ENCODE measurements around the gene AKNAD1. TPM values are rescaled to one million over a fixed set of nuclear protein-coding genes. Genes with fewer than 3 reads are reported as not detected.
"Not testable (repeated sequence)": the region's sequence is repeated elsewhere in the genome, so short reads cannot be mapped to it uniquely, and the experiment has no call there.

The AKNAD1 gene
- total RNA-seq, 6 experiments from 2014 or later: not detected

DNA sequence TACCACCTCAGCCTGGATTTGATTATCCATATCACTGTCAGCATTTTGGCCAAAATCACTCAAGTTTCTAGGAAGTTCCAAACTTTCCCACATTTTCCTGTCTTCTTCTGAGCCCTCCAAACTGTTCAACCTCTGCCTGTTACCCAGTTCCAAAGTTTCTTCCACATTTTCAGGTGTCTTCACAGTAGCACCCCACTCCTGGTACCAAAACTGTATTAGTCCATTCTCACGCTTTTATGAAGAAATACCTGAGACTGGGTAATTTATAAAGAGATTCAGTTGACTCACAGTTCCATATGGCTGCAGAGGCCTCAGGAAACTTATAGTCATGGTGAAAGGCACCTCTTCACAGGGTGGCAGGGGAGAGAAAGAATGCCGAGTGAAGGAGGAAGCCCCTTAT, 71.0 kb downstream of the AKNAD1 start:
- 85% methylated on average over 2 of the region's 2 CpGs for WGBS (ENCODE audit: insufficient coverage, low coverage, low lambda C conversion rate, missing lambda C conversion rate)
- no peaks in the 10 kb centered on the region for H3K4me1 ChIP-seq
- no peak for ATAC-seq

DNA sequence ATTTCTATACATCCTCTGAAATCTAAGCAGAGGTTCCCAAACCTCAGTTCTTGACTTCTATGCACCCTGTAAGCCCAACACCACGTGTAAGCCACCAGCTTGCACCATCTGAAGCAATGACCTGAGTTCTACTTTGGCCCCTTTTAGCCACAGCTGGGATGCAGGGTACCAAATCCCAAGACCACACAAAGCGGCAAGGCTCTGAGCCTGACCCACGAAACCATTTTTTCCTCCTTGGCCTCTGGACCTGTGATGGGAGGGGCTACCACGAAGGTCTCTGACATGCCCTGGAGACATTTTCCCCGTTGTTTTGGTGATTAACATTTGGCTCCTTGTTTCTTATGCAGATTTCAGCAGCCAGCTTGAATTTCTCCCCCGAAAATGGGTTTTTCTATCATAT, 71.6 kb downstream of the AKNAD1 start:
- Histone ChIP-seq H3K27me3 (no peaks in the 10 kb centered on the region), H3K27ac (no peak overlapping the region), H3K36me3 (peaks cover 0 to 22% (median 7%) of the 10 kb centered on the region in 4 donors), H3K4me3 (no peak overlapping the region), H3K9me3 (no peaks in the 10 kb centered on the region), H3K4me1 (no peaks in the 10 kb centered on the region)
- DNase-seq (no peak), ATAC-seq (no peak)
- TF ChIP-seq, protein P1, sequence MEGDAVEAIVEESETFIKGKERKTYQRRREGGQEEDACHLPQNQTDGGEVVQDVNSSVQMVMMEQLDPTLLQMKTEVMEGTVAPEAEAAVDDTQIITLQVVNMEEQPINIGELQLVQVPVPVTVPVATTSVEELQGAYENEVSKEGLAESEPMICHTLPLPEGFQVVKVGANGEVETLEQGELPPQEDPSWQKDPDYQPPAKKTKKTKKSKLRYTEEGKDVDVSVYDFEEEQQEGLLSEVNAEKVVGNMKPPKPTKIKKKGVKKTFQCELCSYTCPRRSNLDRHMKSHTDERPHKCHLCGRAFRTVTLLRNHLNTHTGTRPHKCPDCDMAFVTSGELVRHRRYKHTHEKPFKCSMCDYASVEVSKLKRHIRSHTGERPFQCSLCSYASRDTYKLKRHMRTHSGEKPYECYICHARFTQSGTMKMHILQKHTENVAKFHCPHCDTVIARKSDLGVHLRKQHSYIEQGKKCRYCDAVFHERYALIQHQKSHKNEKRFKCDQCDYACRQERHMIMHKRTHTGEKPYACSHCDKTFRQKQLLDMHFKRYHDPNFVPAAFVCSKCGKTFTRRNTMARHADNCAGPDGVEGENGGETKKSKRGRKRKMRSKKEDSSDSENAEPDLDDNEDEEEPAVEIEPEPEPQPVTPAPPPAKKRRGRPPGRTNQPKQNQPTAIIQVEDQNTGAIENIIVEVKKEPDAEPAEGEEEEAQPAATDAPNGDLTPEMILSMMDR (IDR thresholded peaks at IDR 0.05): no peak
- TF ChIP-seq POLR2A (IDR thresholded peaks at IDR 0.05): no peak
- intact Hi-C loops (cut with DNase I): no loop called here
- 100% methylated on average over 2 of the region's 6 CpGs for WGBS (ENCODE audit: insufficient coverage, low coverage, low lambda C conversion rate, missing lambda C conversion rate)

More for the DNA sequence above, 71.0 kb downstream of the AKNAD1 start:
- H3K4me3 ChIP-seq: no peak overlapping the region
- no peak for TF ChIP-seq POLR2A (IDR thresholded peaks at IDR 0.05)
- TF ChIP-seq, protein P1 (IDR thresholded peaks at IDR 0.05): no peak
- H3K27ac ChIP-seq: no peak overlapping the region
- H3K36me3 ChIP-seq: peaks cover 0 to 22% (median 7%) of the 10 kb centered on the region in 4 donors
- no peaks in the 10 kb centered on the region for H3K9me3 ChIP-seq
- DNase-seq: no peak
- intact Hi-C loops (cut with DNase I): no loop called here
- no peaks in the 10 kb centered on the region for H3K27me3 ChIP-seq

DNA sequence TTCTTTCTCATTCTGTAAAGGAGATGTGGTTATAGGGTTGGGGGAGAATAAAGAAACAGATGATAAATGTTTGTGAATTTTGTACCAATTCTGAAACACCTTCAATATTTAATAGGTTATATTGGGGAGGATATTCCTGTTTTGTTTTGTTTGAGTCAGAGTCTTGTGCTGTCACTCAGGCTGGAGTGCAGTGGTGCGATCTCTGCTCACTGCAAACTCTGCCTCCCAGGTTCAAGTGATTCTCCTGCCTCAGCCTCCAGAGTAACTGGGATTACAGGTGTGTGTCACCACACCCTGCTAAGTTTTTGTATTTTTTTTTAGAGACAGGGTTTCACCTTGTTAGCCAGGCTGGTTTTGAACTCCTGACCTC, 75.3 kb downstream of the AKNAD1 start:
- H3K36me3 ChIP-seq: peaks cover 0 to 36% (median 12%) of the 10 kb centered on the region in 4 donors
- H3K9me3 ChIP-seq; H3K4me3 ChIP-seq; intact Hi-C loops (cut with DNase I); DNase-seq; H3K27me3 ChIP-seq; H3K27ac ChIP-seq; H3K4me1 ChIP-seq; ATAC-seq: not testable (repeated sequence)
- WGBS (ENCODE audit: insufficient coverage, low coverage, low lambda C conversion rate, missing lambda C conversion rate): 86% methylated on average over 1 of the region's 1 CpG

DNA sequence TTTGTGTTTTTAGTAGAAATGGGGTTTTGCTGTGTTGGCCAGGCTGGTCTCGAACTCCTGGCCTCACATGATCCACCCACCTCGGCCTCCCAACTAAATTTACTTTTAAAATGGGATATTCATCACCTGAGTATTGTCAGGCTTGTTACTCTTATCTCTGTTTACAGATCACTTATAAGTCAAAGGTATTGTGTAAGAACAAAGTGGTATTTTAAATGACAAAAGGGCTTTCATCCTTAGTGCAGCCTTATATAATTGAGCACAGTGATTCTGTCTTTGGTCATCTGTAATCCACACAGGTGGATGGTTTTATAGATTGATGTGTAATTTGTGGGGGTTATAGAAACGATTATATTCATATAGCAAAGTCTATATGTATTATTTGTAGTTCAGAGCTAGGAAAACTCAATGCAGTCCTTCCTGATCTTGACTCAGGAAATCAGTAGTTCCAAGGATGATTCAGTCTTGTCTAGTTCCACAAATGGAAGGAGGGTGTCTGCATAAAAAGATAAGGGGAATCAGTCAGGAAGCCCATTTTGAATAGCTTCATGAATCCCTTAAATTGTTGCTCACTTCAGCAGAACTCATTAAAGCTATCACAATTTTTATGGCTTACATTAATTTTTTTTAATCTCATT, 75.8 kb downstream of the AKNAD1 start:
- Histone ChIP-seq H3K9me3 (no peaks in the 10 kb centered on the region), H3K27me3 (no peaks in the 10 kb centered on the region), H3K36me3 (peaks cover 0 to 41% (median 14%) of the 10 kb centered on the region in 4 donors), H3K27ac (no peak overlapping the region), H3K4me1 (no peaks in the 10 kb centered on the region), H3K4me3 (no peak overlapping the region)
- TF ChIP-seq, protein P1 (IDR thresholded peaks at IDR 0.05): no peak
- intact Hi-C loops (cut with DNase I): no loop called here
- 95% methylated on average over 3 of the region's 3 CpGs for WGBS (ENCODE audit: insufficient coverage, low coverage, low lambda C conversion rate, missing lambda C conversion rate)
- ATAC-seq (no peak), DNase-seq (no peak)

DNA sequence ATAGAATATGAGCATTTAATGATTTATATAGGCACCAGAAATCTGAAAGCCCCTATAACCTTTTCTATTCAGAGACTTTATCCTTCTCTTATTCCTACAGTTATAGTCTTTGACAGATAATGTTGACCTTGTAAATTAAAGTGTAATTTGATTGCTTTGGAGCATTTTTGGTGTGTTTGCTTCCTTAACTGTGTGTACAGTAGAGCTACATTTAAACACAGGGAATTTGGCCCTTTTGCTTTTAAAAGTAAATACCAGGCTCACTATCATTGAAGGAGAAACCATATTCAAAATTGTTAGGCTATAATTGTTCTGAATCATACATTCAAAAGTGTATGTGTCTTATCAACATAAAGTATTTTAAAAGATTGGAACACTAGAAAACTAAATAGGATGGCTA, 77.4 kb downstream of the AKNAD1 start:
- TF ChIP-seq, protein P1 (IDR thresholded peaks at IDR 0.05): no peak
- no peak for TF ChIP-seq POLR2A (IDR thresholded peaks at IDR 0.05)
- no peaks in the 10 kb centered on the region for H3K9me3 ChIP-seq
- intact Hi-C loops (cut with DNase I): no loop called here
- H3K27me3 ChIP-seq: no peaks in the 10 kb centered on the region
- peaks cover 0 to 42% (median 14%) of the 10 kb centered on the region in 4 donors for H3K36me3 ChIP-seq
- ATAC-seq: no peak
- H3K4me3 ChIP-seq: no peak overlapping the region
- H3K27ac ChIP-seq: no peak overlapping the region
- no peaks in the 10 kb centered on the region for H3K4me1 ChIP-seq
- DNase-seq: no peak

Data from right lobe of liver (tissue), 6 donors.